Body of pancreas (tissue), 4 donors: ENCODE results near the gene ISCA1.

Experiments used
- POLR2A ChIP-seq, 3 donors: fragments of 450-650 bp; IDR thresholded peaks; one replicate each; pipeline ENCODE4 v1.6.1; 2016; ENCODE audit warnings: antibody characterized with exemption in 3 of 3, mild to moderate bottlenecking in 2 of 3
- TF ChIP-seq, protein P1 (sequence below), 7 experiments: fragments of 450-650 bp in 4 of 7; fragments of 200-600 bp in 3 of 7; sonication (generic) in 3 of 7; IDR thresholded peaks; one replicate each; pipeline ENCODE4 v1.5.1; 2016 to 2019; ENCODE audit warnings: antibody characterized with exemption in 7 of 7

DNA sequence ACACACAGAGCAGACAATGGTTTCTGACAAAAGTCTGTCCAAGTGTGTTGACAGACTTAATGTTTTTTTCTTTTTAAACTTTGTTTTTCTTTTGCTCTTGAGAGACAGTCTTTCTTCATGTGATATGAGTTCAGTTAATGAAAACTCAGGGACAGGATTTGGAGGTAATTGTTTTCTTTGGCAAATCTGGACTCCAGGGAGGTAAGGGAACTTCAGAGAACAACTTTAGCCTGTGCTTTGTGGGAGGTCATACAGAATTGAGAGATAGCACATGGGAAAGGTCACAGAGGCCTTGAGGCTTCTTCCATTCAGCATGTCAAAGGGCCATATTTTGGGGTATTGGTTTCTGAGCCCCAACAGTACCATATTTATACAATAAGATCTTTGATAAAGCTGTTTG, 32.2 kb downstream of the ISCA1 start:
- TF ChIP-seq POLR2A (IDR thresholded peaks at IDR 0.05) = no peak
- TF ChIP-seq, protein P1, sequence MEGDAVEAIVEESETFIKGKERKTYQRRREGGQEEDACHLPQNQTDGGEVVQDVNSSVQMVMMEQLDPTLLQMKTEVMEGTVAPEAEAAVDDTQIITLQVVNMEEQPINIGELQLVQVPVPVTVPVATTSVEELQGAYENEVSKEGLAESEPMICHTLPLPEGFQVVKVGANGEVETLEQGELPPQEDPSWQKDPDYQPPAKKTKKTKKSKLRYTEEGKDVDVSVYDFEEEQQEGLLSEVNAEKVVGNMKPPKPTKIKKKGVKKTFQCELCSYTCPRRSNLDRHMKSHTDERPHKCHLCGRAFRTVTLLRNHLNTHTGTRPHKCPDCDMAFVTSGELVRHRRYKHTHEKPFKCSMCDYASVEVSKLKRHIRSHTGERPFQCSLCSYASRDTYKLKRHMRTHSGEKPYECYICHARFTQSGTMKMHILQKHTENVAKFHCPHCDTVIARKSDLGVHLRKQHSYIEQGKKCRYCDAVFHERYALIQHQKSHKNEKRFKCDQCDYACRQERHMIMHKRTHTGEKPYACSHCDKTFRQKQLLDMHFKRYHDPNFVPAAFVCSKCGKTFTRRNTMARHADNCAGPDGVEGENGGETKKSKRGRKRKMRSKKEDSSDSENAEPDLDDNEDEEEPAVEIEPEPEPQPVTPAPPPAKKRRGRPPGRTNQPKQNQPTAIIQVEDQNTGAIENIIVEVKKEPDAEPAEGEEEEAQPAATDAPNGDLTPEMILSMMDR (IDR thresholded peaks at IDR 0.05) = no peak
